HFF-Myc (cell line): ENCODE results near the gene PSEN2.

Source experiments
- DNase-seq: peaks from one replicate; pipeline ENCODE4 v3.0.0-alpha.2; 2011; ENCODE audit warnings: low read depth; ENCODE audit errors: extremely low read depth
- H3K4me3 ChIP-seq: replicated peaks from 2 replicates; pipeline ENCODE4 v1.5.1; 2011; ENCODE audit warnings: low read depth, mild to moderate bottlenecking, control low read depth, low read length
- TF ChIP-seq, protein P1 (sequence below): IDR thresholded peaks from 2 replicates; pipeline ENCODE4 v1.5.1; 2012; ENCODE audit warnings: mild to moderate bottlenecking, low read depth, low read length, control low read depth; ENCODE audit errors: missing control alignments

The PSEN2 gene

DNA sequence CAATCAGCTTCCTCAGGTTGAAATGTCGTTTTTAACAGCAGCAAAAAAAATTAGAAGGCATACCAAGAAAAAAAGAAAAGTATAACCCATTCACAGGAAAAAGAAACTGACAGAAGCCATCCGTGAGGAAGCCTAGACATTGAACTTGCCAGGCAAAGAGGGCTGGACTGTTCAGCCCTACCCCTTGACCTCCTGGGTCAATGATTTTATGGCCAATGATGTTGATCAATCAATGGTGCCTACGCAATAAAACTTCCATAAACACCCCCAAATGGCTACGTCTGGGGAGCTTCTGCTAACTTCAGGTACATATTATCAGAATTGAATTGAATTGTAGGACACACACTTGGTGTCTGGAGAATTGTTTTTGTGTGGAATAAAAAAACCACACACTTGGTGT is 4.8 kb upstream of the PSEN2 start:
- TF ChIP-seq, protein P1, sequence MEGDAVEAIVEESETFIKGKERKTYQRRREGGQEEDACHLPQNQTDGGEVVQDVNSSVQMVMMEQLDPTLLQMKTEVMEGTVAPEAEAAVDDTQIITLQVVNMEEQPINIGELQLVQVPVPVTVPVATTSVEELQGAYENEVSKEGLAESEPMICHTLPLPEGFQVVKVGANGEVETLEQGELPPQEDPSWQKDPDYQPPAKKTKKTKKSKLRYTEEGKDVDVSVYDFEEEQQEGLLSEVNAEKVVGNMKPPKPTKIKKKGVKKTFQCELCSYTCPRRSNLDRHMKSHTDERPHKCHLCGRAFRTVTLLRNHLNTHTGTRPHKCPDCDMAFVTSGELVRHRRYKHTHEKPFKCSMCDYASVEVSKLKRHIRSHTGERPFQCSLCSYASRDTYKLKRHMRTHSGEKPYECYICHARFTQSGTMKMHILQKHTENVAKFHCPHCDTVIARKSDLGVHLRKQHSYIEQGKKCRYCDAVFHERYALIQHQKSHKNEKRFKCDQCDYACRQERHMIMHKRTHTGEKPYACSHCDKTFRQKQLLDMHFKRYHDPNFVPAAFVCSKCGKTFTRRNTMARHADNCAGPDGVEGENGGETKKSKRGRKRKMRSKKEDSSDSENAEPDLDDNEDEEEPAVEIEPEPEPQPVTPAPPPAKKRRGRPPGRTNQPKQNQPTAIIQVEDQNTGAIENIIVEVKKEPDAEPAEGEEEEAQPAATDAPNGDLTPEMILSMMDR, result no peak
- no peak for DNase-seq

DNA sequence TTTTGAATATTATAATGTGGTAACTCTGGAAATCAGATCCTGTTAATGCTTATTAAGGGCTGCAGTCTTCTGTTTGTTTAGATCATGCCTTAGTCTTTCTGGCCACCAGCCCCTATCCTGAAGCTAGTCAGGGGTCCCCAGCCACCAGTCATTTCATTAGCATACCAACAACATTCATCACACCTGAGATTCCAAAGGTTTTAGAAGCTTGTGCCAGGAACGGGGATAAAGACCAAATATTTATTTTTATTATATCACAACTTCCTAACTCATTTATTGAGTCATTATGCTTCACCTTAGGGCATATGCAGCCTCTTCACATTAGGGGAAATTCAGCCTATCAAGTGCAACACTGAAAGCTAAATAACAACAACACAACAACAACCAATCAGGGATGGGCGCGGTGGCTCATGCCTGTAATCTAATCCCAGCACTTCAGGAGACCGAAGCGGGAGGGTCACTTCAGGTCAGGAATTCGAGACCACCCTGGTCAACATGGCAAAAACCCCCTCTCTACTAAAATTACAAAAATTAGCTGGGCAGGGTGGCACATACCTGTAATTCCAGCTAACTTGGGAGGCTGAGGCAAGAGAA is 2.9 kb upstream of the PSEN2 start:
- no peak for DNase-seq

More for the DNA sequence above, 4.8 kb upstream of the PSEN2 start:
- no peak overlapping the region for H3K4me3 ChIP-seq

GRCh38 chr1:226868726-226869125 is 1.7 kb upstream of the PSEN2 start:
- DNase-seq, result no peak
- H3K4me3 ChIP-seq, result no peak overlapping the region
- TF ChIP-seq, protein P1, result no peak

More for the DNA sequence above, 2.9 kb upstream of the PSEN2 start:
- no peak overlapping the region for H3K4me3 ChIP-seq
- TF ChIP-seq, protein P1, result no peak

DNA sequence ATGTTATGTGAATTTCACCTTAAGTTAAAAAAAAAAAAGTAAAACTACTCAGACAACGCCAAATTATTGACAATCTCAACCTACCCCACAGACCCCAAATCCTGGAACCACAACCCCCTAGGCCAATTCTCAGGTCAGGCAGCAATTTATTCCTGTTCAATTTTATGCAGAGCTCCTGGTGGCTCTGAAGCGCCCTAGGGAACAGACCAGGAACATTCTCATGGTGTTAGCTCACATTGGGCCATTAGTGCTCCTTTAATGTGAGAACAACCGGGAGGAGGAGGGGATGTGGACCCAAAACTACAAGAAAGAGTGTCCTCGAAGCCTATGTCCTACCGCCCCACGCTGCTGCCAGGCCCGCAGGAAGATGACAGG is 403 bp upstream of the PSEN2 start:
- DNase-seq, result no peak
- TF ChIP-seq, protein P1, result no peak
- H3K4me3 ChIP-seq, result peak overlapping the region; percentile 72

DNA sequence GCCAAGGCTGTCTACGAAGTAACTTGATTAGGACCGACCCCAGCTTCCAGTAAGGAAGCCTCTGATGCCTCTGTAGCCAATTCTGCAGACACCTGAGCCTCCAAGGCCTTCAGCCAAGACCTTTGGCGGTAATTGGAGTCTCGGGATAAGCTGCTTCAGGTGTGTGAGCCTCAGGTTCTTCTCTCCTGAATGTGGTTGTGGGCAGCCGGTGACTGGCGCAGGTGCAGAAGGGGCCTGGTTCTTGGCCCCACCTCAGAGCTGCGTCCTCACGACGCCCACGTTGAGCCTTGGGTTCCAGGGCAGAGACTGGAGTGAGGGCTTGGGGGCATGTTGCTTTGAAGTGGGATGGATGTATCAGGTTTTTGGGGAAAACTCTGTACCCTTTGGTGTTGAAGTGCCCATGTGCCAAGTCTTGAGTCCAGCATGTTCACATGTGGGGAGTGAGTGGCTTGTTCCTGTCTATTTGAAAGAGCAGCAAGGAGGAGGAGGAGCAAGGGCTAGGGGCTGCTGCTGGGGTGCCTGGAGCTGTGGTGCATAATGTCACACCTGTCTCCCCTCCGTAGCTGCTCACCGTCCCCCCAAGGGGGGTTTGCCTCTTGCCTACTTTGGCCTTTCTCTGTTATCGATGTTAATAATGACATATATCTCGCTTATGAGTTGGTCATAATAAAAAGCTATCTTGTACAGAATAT is 1.4 kb downstream of the PSEN2 start:
- H3K4me3 ChIP-seq, result peak overlapping the region; percentile 72
- no peak for DNase-seq
- TF ChIP-seq, protein P1, result no peak

DNA sequence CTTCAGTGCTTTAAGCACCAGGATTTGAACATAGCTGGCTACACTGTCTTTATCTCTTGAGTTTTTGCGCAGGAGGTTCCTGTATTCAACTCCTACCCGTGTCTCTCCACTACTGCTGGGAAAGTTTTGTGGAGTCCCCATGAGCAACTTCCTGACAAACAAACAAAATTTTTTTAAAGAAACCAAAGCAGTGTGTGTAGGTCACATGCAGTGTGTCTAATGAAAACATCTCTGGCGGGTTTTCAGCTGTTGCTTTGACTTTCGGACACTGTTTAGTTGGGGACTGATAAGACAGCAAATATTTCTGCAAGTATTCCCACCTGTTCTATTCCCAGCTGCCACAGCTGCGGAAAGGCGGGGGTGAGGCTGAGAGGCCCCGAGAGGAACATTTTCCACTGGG is 2.0 kb downstream of the PSEN2 start:
- TF ChIP-seq, protein P1, result no peak
- H3K4me3 ChIP-seq, result no peak overlapping the region
- no peak for DNase-seq
